NCI-H146 treated with DMSO at 0.1 percent for 48 hours (cell line): ENCODE results near the gene MYBPC3.

Source experiments
- DNase-seq: peaks from one replicate; lab custom pipeline; 2025; ENCODE audit not compliant: unreplicated experiment; lab: John Stamatoyannopoulos, UW

Gene MYBPC3

DNA sequence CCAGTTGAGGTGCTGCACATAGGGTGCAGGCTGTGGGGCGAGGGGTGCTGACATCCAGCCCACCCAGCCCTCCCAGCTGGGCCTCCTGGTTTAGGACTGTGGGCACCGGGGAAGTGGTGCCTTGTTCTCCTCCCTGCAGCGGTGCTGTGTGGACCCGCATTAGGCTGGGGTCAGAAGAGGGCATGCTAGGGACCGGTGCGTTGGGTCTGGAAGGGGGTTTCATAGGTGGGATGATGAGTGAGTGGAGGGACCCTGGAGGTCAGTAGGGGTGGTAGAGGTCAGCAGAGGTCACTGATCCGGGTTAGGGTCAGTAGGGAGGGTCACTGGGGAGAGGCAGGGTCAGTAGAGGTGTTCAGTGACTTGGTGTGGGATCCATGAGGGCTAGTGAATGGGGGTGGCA is 6.7 kb upstream of the MYBPC3 start:
- DNase-seq: no peak

DNA sequence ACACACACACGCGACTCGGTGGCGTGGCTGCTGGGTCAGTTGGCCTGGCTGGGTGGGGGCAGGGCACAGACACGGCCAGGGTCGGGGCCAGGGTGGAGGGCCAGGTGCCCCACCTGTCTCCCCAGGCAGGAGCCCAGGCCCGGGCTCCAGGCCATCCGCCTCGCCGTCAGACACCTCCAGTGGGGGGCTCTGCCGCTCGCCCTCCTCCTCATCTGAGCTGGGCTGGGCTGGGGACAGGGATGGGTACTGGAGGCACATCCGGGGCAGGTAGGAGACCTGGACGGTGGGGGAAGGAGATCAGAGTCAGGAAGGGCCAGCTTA is 6.2 kb upstream of the MYBPC3 start:
- no peak for DNase-seq

DNA sequence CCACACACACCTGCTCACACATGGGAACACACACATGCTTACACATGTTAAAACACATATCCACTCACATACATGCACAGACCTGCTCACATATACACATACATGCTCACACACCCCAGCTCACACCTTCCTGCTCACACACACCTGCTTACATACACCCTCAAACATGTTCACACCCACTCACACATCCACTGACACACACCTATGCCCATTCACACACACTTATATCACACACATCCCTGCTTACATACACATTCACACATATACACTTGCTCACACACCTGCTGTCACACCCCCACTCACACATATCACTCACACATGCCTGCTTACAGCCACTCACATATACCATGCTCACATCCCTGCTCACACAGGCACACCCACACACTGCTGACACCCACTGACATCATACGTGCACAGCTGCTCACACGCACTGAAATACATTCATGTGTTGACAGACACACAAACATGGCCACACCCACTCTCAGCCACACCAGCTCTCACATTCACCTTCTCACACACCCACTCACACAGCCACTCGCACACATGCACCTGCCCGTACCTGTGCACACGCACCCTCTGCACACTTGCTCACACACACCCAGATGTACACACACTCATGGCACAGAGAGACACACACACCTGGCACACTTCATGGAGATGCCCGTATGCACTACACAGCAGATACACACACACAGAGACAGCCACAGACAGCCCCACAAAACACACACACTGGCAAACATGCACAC is 5.7 kb upstream of the MYBPC3 start:
- no peak for DNase-seq

DNA sequence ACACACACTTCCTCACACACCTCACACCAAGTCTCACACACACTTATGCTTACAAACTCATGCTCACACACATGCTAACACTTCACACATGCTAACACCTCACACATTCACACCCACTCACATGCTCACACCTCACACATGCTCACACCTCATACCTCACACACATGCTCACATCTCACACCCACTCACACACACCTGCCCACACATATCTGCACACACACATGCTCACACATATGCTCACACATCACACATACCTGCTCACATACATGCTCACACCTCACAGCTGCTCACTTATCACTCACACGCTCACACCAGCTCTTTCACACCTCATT is 4.5 kb upstream of the MYBPC3 start:
- DNase-seq: no peak

DNA sequence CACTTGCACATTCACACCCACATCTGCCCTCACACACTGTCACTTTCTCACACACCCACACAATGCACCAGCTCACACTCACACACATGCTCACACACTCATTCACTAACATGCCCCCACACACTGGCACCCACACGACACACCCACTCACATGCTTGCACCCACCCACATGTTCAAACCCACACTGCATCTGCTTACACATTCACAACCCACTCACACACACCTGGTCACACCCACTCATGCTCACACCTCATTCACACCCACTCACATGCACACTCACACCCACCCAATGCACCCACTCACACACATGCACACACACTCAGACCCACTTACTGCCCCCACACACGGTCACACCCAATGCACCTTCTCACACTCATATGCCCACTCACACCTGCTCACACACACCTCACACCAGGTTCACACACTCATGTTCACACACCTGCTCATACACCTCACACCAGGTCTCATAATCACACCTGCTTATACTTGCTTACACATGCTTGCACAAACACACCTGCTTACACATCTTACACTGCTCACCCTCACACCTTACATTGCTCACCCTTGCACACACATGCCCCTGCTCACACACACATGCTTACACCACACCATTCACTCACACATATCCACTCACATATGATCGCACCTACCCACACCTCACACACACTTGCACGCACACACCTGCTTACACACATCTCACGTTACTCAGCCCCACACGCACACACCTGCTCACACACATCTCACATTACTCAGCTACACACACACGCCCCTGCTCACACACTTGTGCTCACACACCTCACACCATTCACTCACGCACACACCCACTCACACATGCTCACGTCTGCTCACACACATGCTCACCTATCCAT is 3.9 kb upstream of the MYBPC3 start:
- DNase-seq: no peak

DNA sequence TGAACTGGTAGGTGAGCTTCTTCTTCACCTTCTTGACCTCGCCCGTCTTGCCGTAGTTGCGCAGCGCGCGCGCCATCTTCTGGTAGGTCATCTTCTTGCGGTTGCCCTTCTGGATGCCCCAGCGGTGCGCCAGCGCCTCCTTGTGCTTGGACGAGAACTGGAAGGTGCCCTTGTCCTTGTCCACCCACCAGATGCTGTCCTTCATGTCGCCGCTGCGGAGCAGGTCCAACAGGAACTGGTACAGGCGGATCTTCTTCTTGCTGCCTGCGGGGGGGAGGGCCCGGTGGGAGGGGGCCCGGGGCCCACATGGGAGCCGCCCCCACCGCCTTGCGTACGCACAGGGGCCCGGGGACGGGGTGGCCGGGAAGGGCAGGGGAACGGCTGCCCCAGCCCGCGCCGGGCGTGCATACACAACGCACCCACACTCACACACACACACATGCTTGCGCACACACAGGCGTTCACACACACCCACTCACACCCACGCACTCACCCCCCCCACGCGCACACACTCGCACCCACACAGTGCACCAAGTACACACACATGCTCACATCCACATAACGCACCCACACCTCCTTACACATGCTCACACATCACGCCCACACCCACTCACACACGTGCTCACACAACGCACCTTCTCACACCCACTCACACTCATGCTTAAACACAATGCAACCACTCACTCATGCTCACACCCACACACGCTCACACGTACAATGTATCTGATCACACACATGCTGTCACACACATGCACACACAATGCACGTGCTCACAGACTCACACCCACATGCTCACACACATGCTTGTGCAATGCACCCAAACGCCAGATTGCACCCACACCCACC is 3.0 kb upstream of the MYBPC3 start:
- peak; percentile 88 for DNase-seq

DNA sequence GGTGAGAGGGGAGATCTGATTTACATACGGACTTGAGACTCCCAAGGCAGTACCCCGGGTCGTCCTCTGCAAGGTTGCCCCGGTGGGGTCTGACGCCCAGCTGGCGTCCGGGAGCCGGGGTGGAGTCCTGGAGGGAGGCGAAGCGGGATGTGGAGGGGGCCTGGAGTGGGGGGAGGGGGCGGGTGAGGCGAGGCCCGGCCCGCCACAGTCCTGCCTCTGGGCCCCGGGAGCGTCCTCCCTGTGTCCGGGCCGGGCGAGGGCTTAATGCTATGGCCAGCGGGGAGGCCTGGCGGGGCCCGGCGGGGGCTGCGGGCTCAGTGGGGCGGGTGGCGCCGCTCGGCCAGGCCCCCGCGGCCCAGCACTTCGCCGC is 2.4 kb upstream of the MYBPC3 start:
- no peak for DNase-seq

DNA sequence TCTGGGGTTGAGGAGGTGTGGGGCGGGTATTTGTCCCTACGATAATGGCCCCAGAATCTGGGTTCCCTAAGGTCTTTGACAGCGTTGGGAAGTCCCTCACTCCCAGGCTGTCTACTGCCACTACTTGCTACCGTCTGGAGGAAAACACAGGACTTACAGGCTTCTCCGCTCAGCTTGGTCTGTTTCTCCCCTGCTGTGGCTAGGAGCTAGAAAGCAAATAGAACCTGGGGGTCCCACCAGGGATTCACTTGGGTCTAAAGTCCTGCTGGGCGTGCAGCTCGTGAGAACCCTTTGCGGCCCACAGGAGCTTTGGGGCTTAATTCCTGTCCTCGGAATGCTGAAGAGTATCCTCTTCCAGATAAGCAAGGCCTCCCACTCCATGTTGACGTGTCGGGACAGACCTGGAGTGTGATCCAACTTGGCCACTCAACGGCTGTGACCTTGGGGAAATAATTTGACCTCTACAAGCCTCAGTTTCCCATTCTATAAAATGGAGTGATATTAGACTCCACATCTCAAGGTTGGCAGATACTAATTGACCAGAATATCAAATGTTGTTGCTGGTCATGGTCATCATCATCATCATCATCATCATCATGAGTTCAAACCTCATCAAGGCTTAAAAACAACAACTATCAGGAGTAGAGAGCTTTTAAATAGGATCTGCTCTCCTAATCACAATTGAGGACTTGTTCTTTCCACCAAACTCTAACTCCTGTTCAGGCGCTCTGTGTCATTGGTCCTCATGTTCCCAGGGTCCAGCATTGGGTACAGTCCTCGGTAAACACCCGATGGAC is 1.7 kb upstream of the MYBPC3 start:
- no peak for DNase-seq

DNA sequence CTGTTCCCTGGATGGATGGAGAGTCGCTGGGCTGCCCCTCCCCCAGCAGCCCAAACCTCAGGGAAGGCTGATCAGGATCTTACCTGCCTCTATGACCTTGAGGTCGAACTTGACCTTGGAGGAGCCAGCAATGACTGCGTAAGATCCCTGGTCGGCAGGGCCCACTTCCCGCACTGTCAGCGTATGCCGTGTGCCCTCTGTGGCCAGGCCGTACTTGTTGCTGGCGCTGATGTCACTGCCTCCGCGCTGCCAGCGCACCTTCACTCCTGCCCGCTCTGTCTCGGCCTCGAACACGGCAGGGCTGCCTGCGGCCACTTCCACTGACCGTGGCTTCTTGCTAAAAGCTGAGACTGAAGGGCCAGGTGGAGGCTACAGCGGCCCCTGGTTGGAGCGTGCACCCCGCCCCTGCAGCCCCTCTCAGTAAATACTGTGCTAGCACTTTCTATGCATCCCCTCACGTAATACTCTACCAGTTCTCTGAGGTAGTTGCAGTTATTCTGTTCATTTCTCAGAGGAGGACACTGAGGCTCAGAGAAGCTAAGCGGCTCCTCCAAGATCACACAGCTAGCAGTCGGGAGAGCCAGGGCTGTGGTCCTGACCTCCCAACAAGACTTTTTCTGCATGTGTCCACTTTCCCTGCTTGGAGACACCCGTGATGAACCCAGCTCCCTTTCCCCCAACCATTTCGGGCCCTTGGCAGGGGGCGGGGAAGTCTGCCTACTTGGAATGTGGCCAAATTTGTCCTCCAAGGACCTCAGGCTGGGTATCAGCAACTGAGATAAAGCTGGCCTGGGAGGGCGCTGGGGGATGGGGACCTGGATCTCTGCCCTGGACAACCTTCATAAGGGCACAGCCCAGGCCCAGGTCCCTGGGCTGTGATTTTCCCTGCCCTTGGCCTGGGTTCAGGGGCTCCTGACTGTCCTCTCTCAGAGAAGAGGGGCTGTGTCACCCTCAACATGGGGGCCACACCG is 1.1 kb downstream of the MYBPC3 start:
- no peak for DNase-seq

DNA sequence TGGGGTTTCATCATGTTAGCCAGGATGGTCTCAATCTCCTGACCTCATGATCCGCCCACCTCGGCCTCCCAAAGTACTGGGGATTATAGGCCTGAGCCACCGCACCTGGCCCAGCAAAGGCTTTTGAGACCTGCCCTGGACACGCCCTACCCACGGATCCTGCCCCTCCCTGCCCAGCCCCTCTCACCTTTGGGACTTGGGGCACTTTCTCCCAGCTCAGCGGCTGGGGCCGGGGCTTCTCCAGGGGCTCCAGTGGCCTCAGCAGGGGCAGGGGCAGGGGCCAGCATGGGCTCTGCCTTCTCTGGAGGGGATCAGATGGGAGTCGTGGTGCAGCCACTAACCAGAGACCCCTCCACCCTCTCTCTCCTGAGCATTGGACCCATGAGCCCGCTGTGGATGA is 2.2 kb downstream of the MYBPC3 start:
- no peak for DNase-seq

DNA sequence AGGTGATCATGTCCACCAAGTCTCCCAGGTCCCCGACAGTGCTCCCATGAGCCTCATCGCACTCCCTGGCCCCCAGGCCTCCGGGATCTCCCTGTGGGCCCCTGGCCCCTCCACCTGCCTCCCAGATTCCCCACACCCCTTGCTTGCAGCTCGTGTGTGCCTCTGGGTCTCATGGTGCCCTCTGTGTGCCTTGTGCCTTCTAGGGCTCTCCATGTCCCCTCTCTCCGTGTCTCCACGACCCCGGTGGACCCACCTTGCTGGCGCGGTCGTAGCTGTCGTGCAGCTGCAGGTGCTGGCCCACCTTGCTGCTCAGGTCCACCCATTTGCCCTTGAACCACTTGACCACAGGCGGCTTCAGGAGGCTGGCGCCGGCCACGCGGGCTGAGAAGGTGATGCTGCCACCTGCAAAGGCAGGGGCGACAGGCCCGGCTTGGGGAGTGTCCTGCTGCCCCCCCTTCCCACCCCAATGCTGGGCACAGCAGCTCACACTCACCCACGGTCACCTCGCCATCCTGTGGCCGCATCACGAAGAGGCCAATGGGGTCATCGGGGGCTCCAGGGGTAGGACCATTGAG is 2.9 kb downstream of the MYBPC3 start:
- no peak for DNase-seq

DNA sequence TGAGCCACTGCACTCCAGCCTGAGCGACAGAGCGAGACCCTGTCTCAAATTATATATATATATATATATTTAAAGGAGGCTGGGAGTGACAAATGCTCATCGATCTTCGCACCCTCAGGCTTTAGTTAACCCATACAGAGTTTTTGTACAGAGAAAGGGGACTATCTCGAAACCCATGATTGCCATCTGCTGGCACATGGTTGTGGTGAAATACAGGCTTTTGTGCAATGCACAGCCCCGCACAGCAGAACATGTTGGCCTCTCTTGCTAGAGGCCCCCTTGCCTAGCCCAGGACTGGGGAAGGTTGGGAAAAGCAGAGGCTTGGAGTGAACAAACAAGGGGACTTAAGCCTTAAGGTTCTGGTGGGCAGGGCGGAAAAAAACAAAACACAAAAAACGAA is 3.6 kb downstream of the MYBPC3 start:
- no peak for DNase-seq

DNA sequence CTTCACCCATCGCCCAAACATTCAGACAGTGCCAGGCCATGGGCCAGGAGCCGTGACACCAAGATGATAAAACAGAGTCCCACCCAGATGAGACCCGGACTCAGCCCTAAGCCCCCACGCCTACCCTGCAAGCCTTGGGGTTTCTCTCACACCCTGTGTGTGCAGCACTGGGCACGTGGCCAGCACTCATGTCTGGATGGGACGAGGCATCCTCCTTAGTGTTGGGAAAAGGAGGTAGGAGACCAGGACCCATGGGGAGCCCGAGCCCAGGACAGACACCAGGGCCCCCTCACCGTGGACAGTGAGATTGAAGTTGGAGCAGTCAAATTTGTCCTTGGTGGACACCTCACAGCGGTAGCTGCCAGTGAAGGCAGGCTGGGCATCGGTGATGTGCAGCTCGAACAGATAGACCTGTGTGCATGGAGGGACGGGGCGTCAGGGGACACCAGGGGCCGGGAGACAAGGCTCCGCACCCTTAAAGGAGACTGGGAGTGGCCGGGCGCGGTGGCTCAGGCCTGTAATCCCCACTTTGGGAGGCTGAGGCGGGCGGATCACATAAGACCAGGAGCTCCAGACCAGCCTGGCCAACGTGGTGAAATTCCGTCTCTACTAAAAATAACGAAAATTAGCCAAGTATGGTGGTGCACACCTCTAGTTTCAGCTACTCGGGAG is 4.2 kb downstream of the MYBPC3 start:
- DNase-seq: no peak

DNA sequence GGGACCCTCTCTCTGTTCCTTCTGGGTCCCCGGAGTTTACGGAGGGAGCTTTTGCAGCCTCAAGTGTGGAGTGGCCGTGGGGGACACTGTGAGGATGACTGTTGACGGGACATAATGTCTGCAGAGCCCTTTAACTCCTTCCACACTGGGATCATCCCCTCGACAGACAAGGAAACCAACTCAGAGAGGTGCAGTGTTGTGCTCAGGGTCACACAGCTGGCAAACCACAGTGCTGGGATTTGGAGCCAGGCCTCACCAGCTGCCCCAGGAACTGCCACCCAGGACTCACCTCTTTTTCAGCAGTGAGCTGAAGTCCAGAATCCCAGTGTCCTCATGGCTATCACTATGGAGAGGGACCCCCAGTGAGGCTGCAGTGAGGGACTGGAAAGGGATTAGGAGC is 5.4 kb downstream of the MYBPC3 start:
- no peak for DNase-seq

DNA sequence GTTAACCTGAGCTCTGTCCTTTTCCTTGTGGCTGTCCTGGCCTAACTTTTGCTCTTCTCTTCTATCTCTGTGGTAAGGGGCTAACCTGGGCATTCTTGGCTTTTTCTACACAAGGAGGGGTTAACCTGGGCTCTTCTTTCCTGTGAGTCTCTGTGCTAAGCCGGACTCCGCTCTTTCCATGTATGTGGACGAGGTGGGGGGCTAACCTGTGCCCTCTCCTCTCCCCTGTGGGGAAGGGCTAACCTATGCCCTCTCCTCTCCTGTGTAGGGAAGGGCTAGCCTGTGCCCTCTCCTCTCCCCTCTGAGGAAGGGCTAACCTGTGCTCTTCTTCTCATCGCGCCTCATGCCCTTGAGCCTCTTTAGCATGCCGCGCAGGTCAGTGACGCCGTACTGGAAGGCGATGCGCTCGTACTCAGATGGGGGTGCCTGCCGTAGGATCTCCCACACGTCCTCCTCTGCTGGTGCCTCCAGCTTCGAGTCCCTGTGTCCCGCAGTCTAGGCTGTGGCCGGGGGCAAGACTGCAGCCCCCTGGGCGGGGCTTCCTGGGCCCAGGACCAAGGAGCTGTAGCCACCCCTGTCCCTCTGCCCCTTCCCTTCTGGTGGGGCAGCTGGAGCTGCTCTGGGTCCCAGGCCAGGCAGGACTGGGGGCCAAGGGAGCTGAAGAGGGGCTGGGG is 6.5 kb downstream of the MYBPC3 start:
- DNase-seq: no peak

DNA sequence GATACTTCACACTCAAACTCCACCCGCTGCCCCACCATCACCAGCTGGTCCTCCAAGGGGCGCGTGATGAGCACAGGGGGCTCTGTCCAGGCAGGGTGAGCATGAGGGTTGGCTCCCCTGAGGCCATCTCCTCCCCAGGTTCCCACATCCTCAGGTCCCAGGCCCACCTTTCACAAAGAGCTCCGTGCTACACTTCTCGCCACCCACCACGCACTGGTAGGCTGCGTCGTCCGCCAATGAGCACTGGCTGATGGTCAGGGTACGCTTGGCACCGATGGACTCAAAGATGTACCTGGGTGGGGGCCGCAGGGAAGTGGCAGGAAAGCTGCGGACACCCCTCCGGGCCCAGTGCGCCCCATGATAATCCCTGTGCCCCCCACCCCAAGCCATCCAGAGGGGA is 9.6 kb downstream of the MYBPC3 start:
- no peak for DNase-seq

DNA sequence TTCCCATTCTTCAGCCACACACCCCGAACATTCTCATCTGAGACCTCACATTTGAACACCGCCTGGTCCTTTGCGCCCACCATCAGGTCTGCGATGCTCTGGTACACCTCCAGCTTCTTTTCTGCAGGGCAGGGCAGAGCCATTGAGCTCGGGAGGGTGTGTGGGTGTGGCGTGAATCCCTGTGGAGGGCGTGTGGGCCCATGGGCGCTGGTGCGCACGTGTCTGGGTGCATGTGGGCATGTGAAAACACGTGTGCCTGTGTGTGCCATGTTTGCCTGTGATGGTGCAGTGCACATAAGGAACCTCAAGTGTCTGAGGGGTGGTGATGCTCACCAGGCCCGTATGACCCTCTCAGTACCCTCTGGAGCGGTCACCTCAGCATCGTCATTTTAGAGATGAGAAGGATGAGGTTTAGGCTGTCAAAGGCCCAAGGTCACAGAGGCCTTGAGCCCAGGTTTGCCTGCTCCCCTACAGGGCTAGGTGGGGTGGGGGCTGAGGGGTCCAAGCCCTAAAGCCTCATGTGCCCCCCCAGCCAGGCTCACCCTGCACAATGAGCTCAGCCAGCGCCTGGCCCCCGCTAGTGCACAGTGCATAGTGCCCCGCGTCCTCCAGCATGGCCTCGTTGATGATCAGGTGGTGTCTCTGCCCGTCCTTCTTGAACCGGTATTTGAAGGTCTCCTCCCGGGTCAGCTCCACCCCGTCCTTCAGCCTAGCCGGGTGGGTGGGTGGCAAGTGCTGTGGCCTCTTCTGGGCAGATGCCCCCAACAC is 10.3 kb downstream of the MYBPC3 start:
- DNase-seq: no peak
